OCI-LY1 (cell line): Measurements from ENCODE around the gene LAMC2.

ENCODE experiments used
- EZH2 ChIP-seq: fragments of 200-600 bp; sonication (generic), shearing (Covaris generic); IDR thresholded peaks from 2 replicates; pipeline ENCODE4 v1.8.0; 2017; ENCODE audit warnings: borderline replicate concordance, mixed run types, mild to moderate bottlenecking, antibody characterized with exemption, low read length, moderate library complexity, mixed read lengths
- TF ChIP-seq, protein P1 (sequence below): fragments of 200-600 bp; sonication (generic), shearing (Covaris generic); IDR thresholded peaks from 2 replicates; pipeline ENCODE4 v1.5.1; 2017; ENCODE audit warnings: mild to moderate bottlenecking, antibody characterized with exemption, low read length, moderate library complexity, mixed read lengths

DNA sequence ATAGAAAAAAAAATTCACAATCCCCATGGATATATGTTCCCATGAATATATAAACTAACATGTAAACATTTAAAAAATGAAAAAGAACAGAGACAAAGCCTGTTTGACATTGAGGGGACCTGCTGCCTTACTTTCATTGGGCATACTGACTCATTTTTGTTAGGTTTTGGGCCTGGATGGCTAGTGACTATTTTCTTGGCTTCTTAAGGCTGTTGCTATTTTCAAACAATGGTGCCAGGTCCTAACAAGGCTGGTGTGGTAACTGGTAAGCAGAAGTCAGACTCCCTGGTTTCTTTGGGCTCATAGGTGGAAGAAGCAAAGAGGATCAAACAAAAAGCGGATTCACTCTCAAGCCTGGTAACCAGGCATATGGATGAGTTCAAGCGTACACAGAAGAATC lies 51.0 kb downstream of the LAMC2 start:
- TF ChIP-seq, protein P1, sequence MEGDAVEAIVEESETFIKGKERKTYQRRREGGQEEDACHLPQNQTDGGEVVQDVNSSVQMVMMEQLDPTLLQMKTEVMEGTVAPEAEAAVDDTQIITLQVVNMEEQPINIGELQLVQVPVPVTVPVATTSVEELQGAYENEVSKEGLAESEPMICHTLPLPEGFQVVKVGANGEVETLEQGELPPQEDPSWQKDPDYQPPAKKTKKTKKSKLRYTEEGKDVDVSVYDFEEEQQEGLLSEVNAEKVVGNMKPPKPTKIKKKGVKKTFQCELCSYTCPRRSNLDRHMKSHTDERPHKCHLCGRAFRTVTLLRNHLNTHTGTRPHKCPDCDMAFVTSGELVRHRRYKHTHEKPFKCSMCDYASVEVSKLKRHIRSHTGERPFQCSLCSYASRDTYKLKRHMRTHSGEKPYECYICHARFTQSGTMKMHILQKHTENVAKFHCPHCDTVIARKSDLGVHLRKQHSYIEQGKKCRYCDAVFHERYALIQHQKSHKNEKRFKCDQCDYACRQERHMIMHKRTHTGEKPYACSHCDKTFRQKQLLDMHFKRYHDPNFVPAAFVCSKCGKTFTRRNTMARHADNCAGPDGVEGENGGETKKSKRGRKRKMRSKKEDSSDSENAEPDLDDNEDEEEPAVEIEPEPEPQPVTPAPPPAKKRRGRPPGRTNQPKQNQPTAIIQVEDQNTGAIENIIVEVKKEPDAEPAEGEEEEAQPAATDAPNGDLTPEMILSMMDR: no peak
- no peak for TF ChIP-seq EZH2
